Activated CD4-positive, alpha-beta T cell treated with anti-CD3 and anti-CD28 coated beads for 36 hours (primary cell): ENCODE data around the gene PRODH. TPM values are rescaled to one million over a fixed set of nuclear protein-coding genes. Genes with fewer than 3 reads are reported as not detected.
"Not testable (repeated sequence)": the region's sequence is repeated elsewhere in the genome, so short reads cannot be mapped to it uniquely, and the experiment has no call there.

Source experiments
- ATAC-seq: fragments of 200-7000 bp; cut with Tn5 transposase; one replicate; pipeline ENCODE4 v1.10.0; 2021; ENCODE audit warnings: mild to moderate bottlenecking, moderate library complexity
- CTCF ChIA-PET: fragments of 350-600 bp; sonication (Branson Sonifier 250); formaldehyde crosslinking; loops from one replicate; lab custom pipeline; 2021; ENCODE audit warnings: antibody characterized with exemption; lab: Charles Lee
- POLR2A ChIA-PET: fragments of 350-600 bp; sonication (Branson Sonifier 250); formaldehyde crosslinking; loops from one replicate; lab custom pipeline; 2021; ENCODE audit warnings: antibody characterized with exemption, inconsistent platforms; lab: Charles Lee
- DNase-seq: peaks from one replicate; pipeline ENCODE4 v3.0.0-alpha.2; 2020
- H3K27ac Mint-ChIP-seq: one replicate; pipeline ENCODE4 v1.8.0; 2021; ENCODE audit warnings: mixed read lengths
- H3K27me3 Mint-ChIP-seq: one replicate; pipeline ENCODE4 v1.8.0; 2021; ENCODE audit warnings: mixed read lengths
- H3K36me3 Mint-ChIP-seq: one replicate; pipeline ENCODE4 v1.8.0; 2021; ENCODE audit warnings: low read depth, mixed read lengths
- H3K4me1 Mint-ChIP-seq: one replicate; pipeline ENCODE4 v1.8.0; 2021; ENCODE audit warnings: mixed read lengths
- H3K4me3 Mint-ChIP-seq: one replicate; pipeline ENCODE4 v1.8.0; 2021; ENCODE audit warnings: mild to moderate bottlenecking, moderate library complexity, mixed read lengths
- H3K9me3 Mint-ChIP-seq: one replicate; pipeline ENCODE4 v1.8.0; 2021; ENCODE audit warnings: low read depth, mixed read lengths
- intact Hi-C, 2 experiments: fragments of 100-400 bp; cut with DNase I in 1 of 2; cut with micrococcal nuclease in 1 of 2; formaldehyde crosslinking; loops; one replicate each; pipeline versions ENCODE4 v1.14.2 to v1.15.1; 2022 to 2024; cut with DNase I, micrococcal nuclease
- total RNA-seq, 2 experiments: library from RNA; stranded (reverse); gene quantifications; one replicate each; pipeline ENCODE4 v1.2.3, GENCODE V29; 2021

PRODH gene
- total RNA-seq, 2 experiments from 2014 or later = not detected

GRCh38 chr22:18884465-18884864 is 51.6 kb downstream of the PRODH start:
- H3K36me3 Mint-ChIP-seq, H3K9me3 Mint-ChIP-seq, CTCF ChIA-PET, H3K4me1 Mint-ChIP-seq, ATAC-seq, H3K4me3 Mint-ChIP-seq, DNase-seq, POLR2A ChIA-PET, H3K27ac Mint-ChIP-seq, H3K27me3 Mint-ChIP-seq, intact Hi-C loops: not testable (repeated sequence)

DNA sequence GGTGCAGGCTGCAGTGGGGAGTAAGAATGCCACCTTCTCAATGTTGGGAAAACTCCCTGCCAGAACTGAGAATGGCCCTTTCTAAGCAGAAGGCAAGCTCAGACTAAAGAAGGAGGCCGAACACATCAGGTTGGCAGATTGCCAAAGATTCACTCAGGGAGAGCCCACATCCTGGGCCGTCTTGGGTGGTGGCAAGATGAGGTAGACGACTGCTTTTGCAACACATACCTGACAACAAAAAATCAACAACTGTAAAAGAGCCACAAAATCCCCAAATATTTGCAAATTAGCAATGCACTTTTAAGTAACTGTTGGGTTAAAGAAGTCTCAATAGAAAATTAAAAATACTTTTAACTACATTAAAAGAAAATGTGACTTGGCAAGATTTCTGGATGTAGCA is 54.8 kb downstream of the PRODH start:
- DNase-seq = peak; percentile 74
- ATAC-seq, H3K27ac Mint-ChIP-seq, H3K9me3 Mint-ChIP-seq, intact Hi-C loops, POLR2A ChIA-PET, H3K4me1 Mint-ChIP-seq, H3K36me3 Mint-ChIP-seq, H3K4me3 Mint-ChIP-seq, CTCF ChIA-PET, H3K27me3 Mint-ChIP-seq: not testable (repeated sequence)

Other genes with a start within 250 kb of the PRODH start
- under 1 TPM; 0.28 to 0.59 TPM for gene DGCR6, start 30.0 kb downstream of the PRODH start, total RNA-seq
- 10 to 100 TPM; 23.7 to 27.5 TPM for gene DGCR2, start 186.1 kb upstream of the PRODH start, total RNA-seq
- not detected for gene TSSK2, start 195.0 kb upstream of the PRODH start, total RNA-seq
- gene ESS2, start 208.4 kb upstream of the PRODH start, total RNA-seq = 10 to 100 TPM; 12.9 to 13.4 TPM
- gene GSC2, start 214.0 kb upstream of the PRODH start, total RNA-seq = not detected
- 10 to 100 TPM; 48.5 to 52.8 TPM for gene SLC25A1, start 242.4 kb upstream of the PRODH start, total RNA-seq